Activated CD8-positive, alpha-beta memory T cell treated with anti-CD3 and anti-CD28 coated beads, Interleukin-2, amount 50 U/mL, for 1 hour (primary cell): Measurements from ENCODE around the gene PLAC8L1.

Source experiments
- DNase-seq: peaks from one replicate; pipeline ENCODE4 v3.0.0-alpha.2; 2020; ENCODE audit errors: extremely low read depth

The PLAC8L1 gene

DNA sequence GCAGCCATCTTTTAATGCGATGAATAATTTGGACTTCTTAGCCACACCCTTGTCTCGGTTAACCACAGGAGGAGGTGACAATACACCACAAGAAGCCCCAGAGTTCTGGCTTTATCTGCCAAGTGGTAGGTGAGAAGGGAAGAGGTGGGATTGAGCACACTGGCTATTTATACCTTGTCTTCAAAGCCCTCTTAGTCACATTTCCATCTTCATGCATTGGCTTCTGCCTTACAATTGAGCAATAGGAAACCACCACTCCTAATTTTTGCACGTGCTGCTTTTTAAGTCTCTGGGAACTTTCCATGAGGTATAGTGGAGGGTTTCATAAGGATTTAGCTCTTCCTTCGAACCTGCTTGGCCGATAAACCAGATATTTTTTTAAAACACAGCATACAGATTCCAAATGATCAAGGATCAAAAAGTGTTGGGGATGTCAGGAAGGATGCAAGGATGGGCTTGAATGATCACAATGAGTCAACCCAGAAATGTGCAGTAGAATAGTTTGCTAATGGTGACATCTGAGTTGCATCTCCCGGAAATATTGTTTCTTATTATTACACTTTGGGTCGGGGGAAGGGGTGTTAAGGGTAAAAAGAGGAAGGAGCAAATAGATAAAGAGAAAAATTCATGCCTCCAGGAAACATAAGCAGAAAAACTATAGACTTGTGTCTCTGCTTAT lies 25.5 kb downstream of the PLAC8L1 start:
- DNase-seq: no peak

DNA sequence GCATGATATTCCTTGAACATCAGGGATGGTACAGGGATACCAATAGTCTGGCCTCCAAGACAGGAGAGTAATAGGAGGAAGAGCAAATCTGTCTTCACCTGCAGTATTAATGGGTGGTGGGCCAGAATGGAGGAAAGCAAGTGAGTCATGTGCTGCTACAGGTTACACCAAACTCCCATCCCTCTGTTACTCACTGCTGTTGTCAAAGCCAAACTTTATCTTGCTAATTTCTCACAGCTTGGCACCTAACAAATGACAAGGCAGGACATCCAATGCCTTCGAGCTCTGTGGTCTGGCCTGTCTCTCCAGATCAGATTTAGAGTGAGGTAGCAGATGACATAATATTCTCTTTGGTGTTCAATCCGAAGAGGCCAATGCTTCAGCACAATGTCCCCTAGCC lies 26.8 kb downstream of the PLAC8L1 start:
- DNase-seq: no peak

DNA sequence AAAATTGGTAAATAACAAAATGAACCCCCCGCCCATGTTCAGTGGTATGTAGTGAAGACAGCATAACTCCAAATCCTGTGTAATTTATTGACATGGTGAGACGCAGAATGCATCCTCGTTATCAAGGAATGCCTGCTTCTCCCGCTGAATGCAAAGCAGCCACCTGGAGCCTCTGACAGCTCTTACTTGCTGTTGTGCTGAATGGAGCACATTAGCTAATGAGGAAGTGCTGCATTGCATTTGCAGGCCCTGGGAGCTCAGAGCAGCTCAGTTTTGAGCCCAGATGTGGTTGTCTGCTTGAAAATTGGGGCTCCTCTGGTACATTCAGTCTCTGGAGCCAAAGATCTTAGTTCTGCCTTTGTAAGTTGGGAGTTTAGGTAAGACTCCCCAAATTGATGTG lies 28.9 kb downstream of the PLAC8L1 start:
- no peak for DNase-seq

DNA sequence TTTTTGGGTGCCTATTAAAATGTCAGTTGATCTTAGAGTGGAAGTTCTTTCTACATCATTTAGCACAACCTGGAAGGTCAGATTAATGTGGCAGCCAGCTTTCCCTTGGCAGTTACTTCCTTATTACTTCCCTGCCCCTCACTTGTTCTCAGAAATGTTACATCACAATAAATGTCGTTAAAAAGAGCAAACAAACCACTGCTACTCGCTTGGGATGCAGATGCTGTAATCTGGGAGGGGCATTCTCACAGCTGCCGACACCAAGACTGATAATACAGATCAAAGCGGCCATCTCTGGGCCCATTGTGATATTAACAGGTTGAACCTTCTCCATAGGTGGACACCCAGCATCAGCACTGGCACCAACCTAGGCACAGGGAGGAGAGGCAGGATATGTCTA lies 29.3 kb downstream of the PLAC8L1 start:
- DNase-seq: no peak

DNA sequence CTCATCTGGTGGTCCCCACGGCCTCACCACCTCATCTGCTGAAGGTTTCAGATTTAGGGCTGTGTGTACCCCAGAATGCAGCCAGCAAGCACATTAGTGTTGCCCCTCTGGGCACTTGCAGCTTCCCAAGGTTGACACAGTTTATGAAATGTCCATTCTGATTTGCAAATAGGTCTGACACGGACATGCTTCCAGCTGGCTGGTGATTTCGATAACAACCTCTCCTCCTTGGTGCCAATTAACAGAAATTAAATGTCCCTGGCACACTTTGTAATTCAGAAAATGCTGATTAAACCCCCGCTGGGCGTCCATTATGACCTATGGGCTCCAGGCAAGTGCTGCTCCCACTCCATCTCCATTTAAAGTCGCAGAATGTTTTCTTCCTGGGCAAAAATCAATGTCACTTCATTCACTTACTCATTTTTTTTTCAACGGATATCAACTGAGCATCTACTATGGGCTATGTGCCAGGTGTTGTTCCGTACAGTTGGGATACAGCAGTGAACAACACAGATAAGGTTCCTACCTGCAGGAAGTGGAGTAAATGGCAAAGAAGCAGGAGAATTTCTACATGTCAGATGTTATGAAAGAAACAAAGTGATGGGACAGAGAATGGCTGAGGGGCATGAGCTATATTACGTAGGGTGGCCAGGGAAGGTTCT lies 32.0 kb downstream of the PLAC8L1 start:
- no peak for DNase-seq

- no peak for DNase-seq
Measured at GRCh38 chr5:146072595-146072994, 32.8 kb downstream of the PLAC8L1 start.

- no peak for DNase-seq
Measured at GRCh38 chr5:146071171-146071570, 34.2 kb downstream of the PLAC8L1 start.

GRCh38 chr5:146070746-146071145 lies 34.6 kb downstream of the PLAC8L1 start:
- DNase-seq: no peak

- no peak for DNase-seq
Measured at GRCh38 chr5:146069780-146070099, 35.6 kb downstream of the PLAC8L1 start.

GRCh38 chr5:146068977-146069779 lies 36.2 kb downstream of the PLAC8L1 start:
- no peak for DNase-seq

GRCh38 chr5:146068206-146068605 lies 37.2 kb downstream of the PLAC8L1 start:
- DNase-seq: no peak

DNA sequence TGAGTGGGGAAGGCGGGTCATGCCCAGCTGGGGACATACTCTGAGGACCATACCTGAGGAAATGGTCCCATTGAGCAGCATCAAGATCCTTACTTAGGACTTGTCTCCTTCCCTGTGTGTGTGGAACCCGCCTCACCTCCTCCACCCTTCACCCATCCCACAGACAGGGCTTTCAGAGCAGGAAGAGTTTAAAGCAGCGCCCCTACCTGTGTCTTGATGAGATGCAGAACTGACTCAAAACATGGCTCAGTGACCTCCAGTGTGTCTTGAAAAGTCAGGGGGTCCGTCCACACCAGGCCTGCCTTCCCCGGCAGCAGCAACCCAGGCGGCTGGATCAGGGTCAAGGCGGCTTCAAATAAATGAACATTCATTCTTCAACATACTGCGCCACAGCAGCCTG lies 38.4 kb downstream of the PLAC8L1 start:
- DNase-seq: no peak

DNA sequence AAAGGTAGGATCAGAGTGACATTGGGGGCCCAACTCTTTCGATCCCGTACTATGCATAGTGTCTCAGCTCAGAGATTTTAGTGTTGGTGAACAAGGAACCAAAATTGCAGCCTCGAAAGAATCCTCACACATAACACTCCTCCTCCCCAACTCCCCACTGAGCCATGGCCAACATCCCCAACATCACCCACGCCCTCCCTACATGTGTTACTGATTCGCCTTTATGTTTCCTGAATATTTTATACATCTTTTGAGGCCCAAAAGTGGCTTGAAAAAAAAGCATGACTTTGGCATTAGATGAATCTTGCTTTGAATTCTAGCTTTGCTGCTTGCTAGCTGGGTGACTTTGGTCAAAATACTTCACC lies 45.2 kb downstream of the PLAC8L1 start:
- DNase-seq: no peak

- no peak for DNase-seq
Measured at GRCh38 chr5:146059460-146060220, 45.7 kb downstream of the PLAC8L1 start.

DNA sequence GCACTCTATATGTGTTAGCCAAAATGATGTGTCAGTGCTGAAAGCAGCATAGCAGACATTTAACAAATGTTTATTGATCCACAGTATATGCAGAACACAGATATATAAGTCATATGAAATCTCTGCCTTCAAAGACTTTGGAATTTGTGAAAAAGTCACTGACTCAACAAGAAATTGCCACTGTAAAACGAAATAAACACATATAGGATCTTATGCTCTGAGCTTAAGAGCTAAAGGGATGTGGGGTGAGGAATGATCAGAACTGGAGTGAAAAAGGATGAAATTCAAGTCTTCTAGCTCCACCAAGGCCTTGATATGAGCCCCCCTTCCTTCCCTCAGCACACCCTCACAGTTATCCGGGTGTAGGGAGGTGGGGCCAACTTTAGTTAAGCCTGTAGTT lies 49.9 kb downstream of the PLAC8L1 start:
- DNase-seq: no peak

DNA sequence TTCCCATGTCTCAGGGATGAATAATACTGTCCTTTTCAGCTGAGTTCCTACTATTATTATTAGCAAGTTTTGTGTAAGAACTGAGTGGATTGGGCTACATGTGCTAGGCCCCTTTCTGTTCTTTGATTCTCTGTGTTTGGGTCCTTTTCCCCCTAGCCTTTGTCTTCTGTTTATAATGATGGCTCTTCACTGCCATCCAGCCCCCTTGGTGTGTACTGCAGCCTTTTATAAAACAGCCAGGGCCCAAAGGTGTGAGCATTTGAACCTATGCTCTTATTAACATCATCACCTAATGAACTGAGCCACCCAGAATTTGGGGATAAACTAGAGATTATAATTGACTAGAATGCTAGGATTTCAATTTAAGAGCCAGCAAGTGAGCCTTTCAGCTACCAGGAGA lies 52.6 kb downstream of the PLAC8L1 start:
- no peak for DNase-seq

DNA sequence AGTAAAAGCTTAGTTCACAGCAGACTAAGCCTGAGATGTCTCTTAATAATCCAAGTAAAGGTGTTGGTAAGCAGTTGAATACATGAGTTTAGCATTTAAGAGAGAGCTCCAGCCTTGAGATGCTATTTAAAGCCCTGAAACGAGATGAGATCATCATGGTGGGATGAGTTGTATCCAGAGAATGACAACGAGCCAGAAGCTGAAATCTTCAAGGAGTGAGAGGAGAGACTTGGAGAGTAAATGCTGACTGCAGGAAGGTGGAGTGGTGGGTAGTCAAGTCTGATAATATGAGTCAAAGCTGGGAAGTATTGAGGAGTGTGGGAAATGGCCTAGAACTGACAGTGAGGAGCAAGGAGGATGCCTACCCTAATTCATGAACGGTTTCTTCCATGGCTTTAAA lies 53.7 kb downstream of the PLAC8L1 start:
- DNase-seq: no peak

DNA sequence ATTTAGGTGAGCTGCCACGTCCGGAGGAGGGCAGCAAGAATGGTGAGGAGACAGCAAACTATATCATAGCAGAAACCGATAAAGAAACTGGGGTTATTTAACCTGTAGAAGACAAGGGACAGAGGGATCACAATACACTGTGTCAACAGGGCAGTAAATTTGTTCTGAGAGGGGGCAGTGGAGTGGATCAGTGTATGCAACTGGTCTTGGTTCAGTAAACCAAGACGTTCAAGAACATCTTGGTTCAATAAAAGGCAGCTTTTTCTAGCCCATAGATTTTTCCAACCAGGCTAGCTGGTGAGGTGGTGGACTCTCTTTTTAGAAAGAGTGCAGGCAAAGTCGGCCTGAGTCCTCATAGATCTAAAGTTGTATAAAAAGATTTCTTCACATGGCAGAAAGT lies 55.3 kb downstream of the PLAC8L1 start:
- DNase-seq: no peak

GRCh38 chr5:146049704-146050026 lies 55.7 kb downstream of the PLAC8L1 start:
- DNase-seq: no peak

- DNase-seq: no peak
Measured at GRCh38 chr5:146048994-146049703, 56.2 kb downstream of the PLAC8L1 start.

GRCh38 chr5:146047396-146047795 lies 58.0 kb downstream of the PLAC8L1 start:
- no peak for DNase-seq

DNA sequence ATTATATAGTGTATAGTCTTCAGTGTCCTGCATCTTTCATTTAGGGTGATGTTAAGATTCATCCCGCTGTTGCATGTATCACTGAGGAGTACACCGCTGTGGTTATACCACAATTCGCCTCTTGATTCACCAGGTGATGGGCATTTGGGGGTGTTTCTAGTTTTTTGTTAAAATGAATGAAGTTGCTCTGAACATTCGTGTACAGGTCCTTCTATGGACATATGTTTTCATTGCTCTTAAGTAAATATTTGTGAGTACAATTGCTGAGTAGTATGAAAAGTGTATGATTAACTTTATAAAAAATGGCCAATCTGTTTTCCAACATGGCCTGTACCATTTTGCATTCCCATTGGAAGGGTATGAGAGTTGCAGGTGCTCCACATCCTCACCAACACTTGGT lies 61.7 kb downstream of the PLAC8L1 start:
- DNase-seq: no peak
